Measurements from ENCODE around the gene COL6A6.
A peak's percentile ranks its signal among the peaks of the same experiment; 100 is the strongest.

The COL6A6 gene

GRCh38 chr3:130516645-130517512, at the start of gene COL6A6:
Gene COL6A6, plus strand, starts transcription at chr3:130517177. Its CDS starts 43,188 bp downstream, at chr3:130560365.
- TF ChIP-seq CTCF (IDR thresholded peaks at IDR 0.05) (no peak), ZFX (IDR thresholded peaks at IDR 0.05; ENCODE audit: borderline replicate concordance) (no peak)

GRCh38 chr3:130468311-130468710, 48.7 kb upstream of the COL6A6 start:
- TF ChIP-seq CTCF (IDR thresholded peaks at IDR 0.05) (no peak), ZFX (IDR thresholded peaks at IDR 0.05; ENCODE audit: borderline replicate concordance) (no peak)
- H3K27ac ChIP-seq: no peak overlapping the region

More at GRCh38 chr3:130516645-130517512, at the start of gene COL6A6:
- no peak within 1 kb of the TSS for H3K27ac ChIP-seq

- H3K27ac ChIP-seq: no peak overlapping the region
- TF ChIP-seq ZFX (IDR thresholded peaks at IDR 0.05; ENCODE audit: borderline replicate concordance) (no peak), CTCF (IDR thresholded peaks at IDR 0.05) (no peak)
Measured at GRCh38 chr3:130470126-130470525, 46.9 kb upstream of the COL6A6 start.

GRCh38 chr3:130473416-130473815, 43.6 kb upstream of the COL6A6 start:
- H3K27ac ChIP-seq: no peak overlapping the region
- TF ChIP-seq ZFX (IDR thresholded peaks at IDR 0.05; ENCODE audit: borderline replicate concordance) (no peak), CTCF (IDR thresholded peaks at IDR 0.05) (no peak)

- TF ChIP-seq ZFX (IDR thresholded peaks at IDR 0.05; ENCODE audit: borderline replicate concordance) (no peak), CTCF (IDR thresholded peaks at IDR 0.05) (peak; percentile 60)
- H3K27ac ChIP-seq: no peak overlapping the region
Measured at GRCh38 chr3:130480736-130481135, 36.2 kb upstream of the COL6A6 start.

GRCh38 chr3:130488288-130488687, 28.7 kb upstream of the COL6A6 start:
- TF ChIP-seq CTCF (IDR thresholded peaks at IDR 0.05): no peak
- TF ChIP-seq ZFX (IDR thresholded peaks at IDR 0.05; ENCODE audit: borderline replicate concordance): no peak
- H3K27ac ChIP-seq: no peak overlapping the region

- H3K27ac ChIP-seq: no peak overlapping the region
- TF ChIP-seq ZFX (IDR thresholded peaks at IDR 0.05; ENCODE audit: borderline replicate concordance): no peak
- TF ChIP-seq CTCF (IDR thresholded peaks at IDR 0.05): no peak
Measured at GRCh38 chr3:130488769-130489450, 28.1 kb upstream of the COL6A6 start.

Measured in 22Rv1 (cell line).